ENCODE data around the gene EVI5L.

- TF ChIP-seq CTCF (IDR thresholded peaks at IDR 0.05) = no peak
- no peak for TF ChIP-seq POLR2A (IDR thresholded peaks at IDR 0.05)
Measured at GRCh38 chr19:7879111-7879807, 49.2 kb downstream of the EVI5L start.
